HG02840 (cell line): Measurements from ENCODE around the gene CDKN2B.
A peak's percentile ranks its signal among the peaks of the same experiment; 100 is the strongest.

Experiments used
- ATAC-seq: cut with Tn5 transposase; IDR thresholded peaks from one replicate; pipeline ENCODE4 v1.9.1; 2021; ENCODE audit warnings: mild to moderate bottlenecking, moderate library complexity, moderate number of reproducible peaks; ENCODE audit not compliant: unreplicated experiment, low FRiP score

The CDKN2B gene

GRCh38 chr9:21995666-21996398 is 13.3 kb downstream of the CDKN2B start:
- no peak for ATAC-seq

- ATAC-seq = peak; percentile 87
Observed at GRCh38 chr9:21995006-21995665, 14.0 kb downstream of the CDKN2B start.

GRCh38 chr9:21994556-21995005 is 14.5 kb downstream of the CDKN2B start, which contains the start of gene CDKN2B-AS1:
Gene CDKN2B-AS1 (plus strand): TSS chr9:21994791.
- peak; percentile 40 for ATAC-seq

- ATAC-seq = peak; percentile 37
Observed at GRCh38 chr9:21993893-21994555, 15.1 kb downstream of the CDKN2B start, which contains the start of gene CDKN2A. Gene CDKN2A (minus strand): TSS chr9:21994392.

- ATAC-seq = no peak
Observed at GRCh38 chr9:21993007-21993406, 16.1 kb downstream of the CDKN2B start.

- ATAC-seq = no peak
Observed at GRCh38 chr9:21991072-21991959, 17.8 kb downstream of the CDKN2B start.

- no peak for ATAC-seq
Observed at GRCh38 chr9:21989440-21990189, 19.5 kb downstream of the CDKN2B start.

GRCh38 chr9:21988056-21988990 is 20.8 kb downstream of the CDKN2B start:
- no peak for ATAC-seq

GRCh38 chr9:21985964-21986667 is 23.0 kb downstream of the CDKN2B start:
- ATAC-seq = peak; percentile 52

- ATAC-seq = no peak
Observed at GRCh38 chr9:21984101-21984500, 25.0 kb downstream of the CDKN2B start.

- ATAC-seq = no peak
Observed at GRCh38 chr9:21983561-21983935, 25.6 kb downstream of the CDKN2B start.

GRCh38 chr9:21982861-21983560 is 26.1 kb downstream of the CDKN2B start:
- no peak for ATAC-seq

GRCh38 chr9:21982391-21982790 is 26.7 kb downstream of the CDKN2B start:
- ATAC-seq = no peak

GRCh38 chr9:21976334-21976875 is 32.7 kb downstream of the CDKN2B start:
- no peak for ATAC-seq

- ATAC-seq = peak; percentile 46
Observed at GRCh38 chr9:21974722-21975409, 34.2 kb downstream of the CDKN2B start.

- no peak for ATAC-seq
Observed at GRCh38 chr9:21974343-21974721, 34.8 kb downstream of the CDKN2B start.

- ATAC-seq = no peak
Observed at GRCh38 chr9:21972361-21972760, 36.7 kb downstream of the CDKN2B start.
